OCI-LY1 (cell line): ENCODE results near the gene TCF23.

Experiments
- H2AFZ ChIP-seq: fragments of 200-600 bp; sonication (generic), shearing (Covaris generic); 2 replicates; pipeline ENCODE4 v1.6.0; 2014; ENCODE audit warnings: antibody characterized with exemption, mild to moderate bottlenecking, low read length
- H3F3A ChIP-seq: fragments of 200-600 bp; sonication (generic), shearing (Covaris generic); 2 replicates; pipeline ENCODE4 v1.6.0; 2014; ENCODE audit warnings: mild to moderate bottlenecking, antibody characterized with exemption, low read length, moderate library complexity; ENCODE audit not compliant: insufficient read depth
- H3K27ac ChIP-seq: fragments of 200-600 bp; sonication (generic); 2 replicates; pipeline ENCODE4 v1.5.1; 2014; ENCODE audit warnings: low read length, mixed run types, mild to moderate bottlenecking, low read depth; ENCODE audit not compliant: poor library complexity, severe bottlenecking
- H3K27me3 ChIP-seq: fragments of 200-600 bp; sonication (generic); 2 replicates; pipeline ENCODE4 v1.6.0; 2014; ENCODE audit warnings: antibody characterized with exemption, mild to moderate bottlenecking, low read length, moderate library complexity; ENCODE audit not compliant: insufficient read depth
- H3K36me3 ChIP-seq: fragments of 200-600 bp; sonication (generic); 2 replicates; pipeline ENCODE4 v1.6.1; 2014; ENCODE audit warnings: mild to moderate bottlenecking, antibody characterized with exemption, low read length, moderate library complexity, mixed read lengths; ENCODE audit not compliant: insufficient read depth
- H3K4me1 ChIP-seq: fragments of 200-600 bp; sonication (generic); 2 replicates; pipeline ENCODE4 v1.5.1; 2014; ENCODE audit warnings: mild to moderate bottlenecking, low read length, moderate library complexity; ENCODE audit not compliant: insufficient read depth, severe bottlenecking
- H3K4me2 ChIP-seq: fragments of 200-600 bp; sonication (generic), shearing (Covaris generic); 2 replicates; pipeline ENCODE4 v1.6.1; 2014; ENCODE audit warnings: low read length
- H3K4me3 ChIP-seq: fragments of 200-600 bp; sonication (generic); 2 replicates; pipeline ENCODE4 v1.5.1; 2014; ENCODE audit warnings: low read length, low read depth, mild to moderate bottlenecking, mixed read lengths; ENCODE audit not compliant: poor library complexity, severe bottlenecking
- H3K79me2 ChIP-seq: fragments of 200-600 bp; shearing (Covaris generic); 2 replicates; pipeline ENCODE4 v1.6.1; 2016; ENCODE audit warnings: mixed run types, low read length, mixed read lengths; ENCODE audit not compliant: insufficient read depth
- H3K9ac ChIP-seq: fragments of 200-600 bp; sonication (generic), shearing (Covaris generic); 2 replicates; pipeline ENCODE4 v1.6.1; 2014; ENCODE audit warnings: mild to moderate bottlenecking, low read length, mixed read lengths
- H3K9me2 ChIP-seq: fragments of 200-600 bp; sonication (generic), shearing (Covaris generic); 2 replicates; pipeline ENCODE4 v1.6.1; 2014; ENCODE audit warnings: low read depth, mild to moderate bottlenecking, low read length, mixed read lengths
- H3K9me3 ChIP-seq: fragments of 200-600 bp; shearing (Covaris generic); 2 replicates; pipeline ENCODE4 v1.6.1; 2014; ENCODE audit warnings: low read length, mixed read lengths
- H4K20me1 ChIP-seq: fragments of 200-600 bp; sonication (generic), shearing (Covaris generic); 2 replicates; pipeline ENCODE4 v1.6.0; 2016; ENCODE audit warnings: mild to moderate bottlenecking, low read length; ENCODE audit not compliant: insufficient read depth
- EZH2 ChIP-seq: fragments of 200-600 bp; sonication (generic), shearing (Covaris generic); IDR thresholded peaks from 2 replicates; pipeline ENCODE4 v1.8.0; 2017; ENCODE audit warnings: borderline replicate concordance, mixed run types, mild to moderate bottlenecking, antibody characterized with exemption, low read length, moderate library complexity, mixed read lengths
- TF ChIP-seq, protein P1 (sequence below): fragments of 200-600 bp; sonication (generic), shearing (Covaris generic); IDR thresholded peaks from 2 replicates; pipeline ENCODE4 v1.5.1; 2017; ENCODE audit warnings: mild to moderate bottlenecking, antibody characterized with exemption, low read length, moderate library complexity, mixed read lengths

TCF23 gene

DNA sequence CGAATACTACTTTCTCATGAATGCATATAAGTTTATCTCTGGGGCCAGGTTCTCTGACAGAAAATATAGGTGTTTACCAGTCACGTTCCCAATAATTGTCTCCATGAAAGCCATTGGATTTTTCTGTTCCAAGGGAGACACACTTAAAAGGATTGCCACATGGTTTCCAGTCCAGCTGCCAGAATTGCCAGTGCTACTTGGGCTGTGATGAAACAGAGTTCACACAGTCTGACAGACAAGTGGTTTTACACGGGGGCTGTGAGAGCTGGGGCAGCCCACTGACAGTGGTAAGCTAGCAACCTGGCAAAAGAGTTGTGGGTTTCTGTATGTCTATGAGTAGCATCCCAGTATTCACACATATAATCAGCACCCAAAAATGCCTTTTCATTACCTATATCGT lies 35.3 kb downstream of the TCF23 start:
- Histone ChIP-seq H3K27ac (no peak overlapping the region), H3K9ac (no peak overlapping the region), H3K27me3 (no peaks in the 10 kb centered on the region), H3F3A (no peaks in the 10 kb centered on the region), H3K4me1 (no peaks in the 10 kb centered on the region), H4K20me1 (no peaks in the 10 kb centered on the region), H3K79me2 (no peaks in the 10 kb centered on the region), H3K4me2 (no peak overlapping the region), H2AFZ (no peak overlapping the region), H3K9me3 (no peaks in the 10 kb centered on the region), H3K9me2 (no peaks in the 10 kb centered on the region), H3K36me3 (no peaks in the 10 kb centered on the region), H3K4me3 (no peak overlapping the region)
- TF ChIP-seq EZH2: no peak
- TF ChIP-seq, protein P1, sequence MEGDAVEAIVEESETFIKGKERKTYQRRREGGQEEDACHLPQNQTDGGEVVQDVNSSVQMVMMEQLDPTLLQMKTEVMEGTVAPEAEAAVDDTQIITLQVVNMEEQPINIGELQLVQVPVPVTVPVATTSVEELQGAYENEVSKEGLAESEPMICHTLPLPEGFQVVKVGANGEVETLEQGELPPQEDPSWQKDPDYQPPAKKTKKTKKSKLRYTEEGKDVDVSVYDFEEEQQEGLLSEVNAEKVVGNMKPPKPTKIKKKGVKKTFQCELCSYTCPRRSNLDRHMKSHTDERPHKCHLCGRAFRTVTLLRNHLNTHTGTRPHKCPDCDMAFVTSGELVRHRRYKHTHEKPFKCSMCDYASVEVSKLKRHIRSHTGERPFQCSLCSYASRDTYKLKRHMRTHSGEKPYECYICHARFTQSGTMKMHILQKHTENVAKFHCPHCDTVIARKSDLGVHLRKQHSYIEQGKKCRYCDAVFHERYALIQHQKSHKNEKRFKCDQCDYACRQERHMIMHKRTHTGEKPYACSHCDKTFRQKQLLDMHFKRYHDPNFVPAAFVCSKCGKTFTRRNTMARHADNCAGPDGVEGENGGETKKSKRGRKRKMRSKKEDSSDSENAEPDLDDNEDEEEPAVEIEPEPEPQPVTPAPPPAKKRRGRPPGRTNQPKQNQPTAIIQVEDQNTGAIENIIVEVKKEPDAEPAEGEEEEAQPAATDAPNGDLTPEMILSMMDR: no peak

DNA sequence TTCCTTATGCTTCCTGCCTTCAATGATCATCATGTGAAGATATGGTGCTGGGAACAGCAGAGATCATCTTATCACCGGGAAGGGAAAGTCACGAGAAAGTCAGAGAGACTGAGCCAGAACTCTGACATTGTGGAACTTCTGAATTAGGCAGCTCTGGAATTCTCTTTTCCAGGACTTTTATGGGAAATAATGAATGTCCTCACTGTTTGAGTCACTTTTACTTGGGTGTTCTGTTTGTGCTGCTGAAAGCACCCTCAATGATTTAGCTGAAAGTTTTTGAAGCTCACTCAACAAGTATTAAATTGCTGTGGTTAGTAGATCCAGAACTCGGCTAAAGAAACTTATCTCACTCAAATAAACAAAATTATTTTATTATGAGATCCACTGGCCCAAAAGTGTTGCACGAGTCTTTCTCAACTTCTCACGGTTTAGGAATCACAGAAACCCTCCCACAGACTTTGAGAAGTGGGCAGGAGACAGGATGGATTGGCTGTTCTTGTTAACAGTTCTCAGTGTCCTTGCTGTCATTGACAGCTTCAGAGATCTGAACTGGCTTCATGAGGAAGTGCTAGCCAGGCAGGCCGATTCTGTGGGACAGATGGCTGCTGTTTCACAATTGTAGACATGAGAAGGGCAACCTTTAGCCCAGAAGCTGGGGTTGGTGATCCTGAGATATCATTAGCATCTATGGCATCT lies 36.7 kb downstream of the TCF23 start:
- no peaks in the 10 kb centered on the region for H3K9me3 ChIP-seq
- no peaks in the 10 kb centered on the region; the same call in 1 of the 2 replicates for H3K36me3 ChIP-seq
- H3K9ac ChIP-seq: no peak overlapping the region
- H4K20me1 ChIP-seq: no peaks in the 10 kb centered on the region
- H3K79me2 ChIP-seq: no peaks in the 10 kb centered on the region
- no peaks in the 10 kb centered on the region for H3K9me2 ChIP-seq
- TF ChIP-seq, protein P1: no peak
- TF ChIP-seq EZH2: no peak
- no peaks in the 10 kb centered on the region for H3K4me1 ChIP-seq
- H3K4me2 ChIP-seq: no peak overlapping the region
- no peak overlapping the region for H3K4me3 ChIP-seq
- no peak overlapping the region for H3K27ac ChIP-seq
- H3K27me3 ChIP-seq: no peaks in the 10 kb centered on the region
- H2AFZ ChIP-seq: no peak overlapping the region
- H3F3A ChIP-seq: no peaks in the 10 kb centered on the region

DNA sequence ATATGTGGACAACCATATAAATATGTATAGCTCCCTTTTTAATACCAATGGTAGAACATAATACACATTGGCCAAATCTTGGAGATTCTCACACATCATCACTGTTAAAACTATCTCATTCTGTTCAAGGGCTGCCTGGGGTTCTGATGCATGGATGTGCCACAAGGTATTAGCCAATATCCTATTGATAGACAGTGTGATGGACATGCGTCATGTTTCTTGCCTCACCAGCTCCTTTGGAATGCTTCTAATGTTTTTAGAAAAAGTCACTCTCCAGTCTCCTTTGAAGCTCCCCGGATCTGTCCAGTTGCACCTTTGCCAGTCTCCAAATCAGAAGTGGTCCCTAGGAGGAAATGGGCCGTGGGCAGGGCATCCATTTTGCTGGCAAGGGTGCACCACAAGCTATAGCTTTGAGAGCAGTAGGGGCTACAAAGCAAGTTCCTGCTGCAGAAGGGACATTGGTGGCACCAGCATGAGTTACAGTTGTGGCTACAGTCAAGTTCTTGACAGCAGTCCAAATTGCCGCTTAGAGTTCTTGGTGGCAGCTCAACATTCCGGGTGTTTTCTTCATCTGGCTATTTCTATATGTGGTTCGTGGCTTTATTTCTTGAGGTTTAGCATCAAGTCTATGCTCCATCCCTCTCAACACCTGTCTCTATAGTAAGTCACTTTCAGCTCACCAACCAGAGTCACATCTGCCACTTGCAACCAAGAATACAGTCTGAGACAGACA lies 38.0 kb downstream of the TCF23 start:
- Histone ChIP-seq H3K4me2 (no peak overlapping the region), H3K79me2 (no peaks in the 10 kb centered on the region), H2AFZ (no peak overlapping the region), H3F3A (no peaks in the 10 kb centered on the region), H3K4me3 (no peak overlapping the region), H3K9ac (no peak overlapping the region), H3K27ac (no peak overlapping the region), H3K9me2 (no peaks in the 10 kb centered on the region), H4K20me1 (no peaks in the 10 kb centered on the region), H3K27me3 (no peaks in the 10 kb centered on the region), H3K9me3 (no peaks in the 10 kb centered on the region), H3K4me1 (no peaks in the 10 kb centered on the region), H3K36me3 (no peaks in the 10 kb centered on the region; the same call in 1 of the 2 replicates)
- TF ChIP-seq, protein P1: no peak
- TF ChIP-seq EZH2: no peak
